HS-5 (cell line): ENCODE measurements around the gene NHLRC3.
"Not testable (repeated sequence)": the region's sequence is repeated elsewhere in the genome, so short reads cannot be mapped to it uniquely, and the experiment has no call there.

ENCODE experiments used
- DNase-seq: peaks from one replicate; pipeline ENCODE4 v3.0.0-alpha.2; 2012; ENCODE audit warnings: low read depth

NHLRC3 gene

GRCh38 chr13:39047560-39047959 is 9.3 kb downstream of the NHLRC3 start:
- no peak for DNase-seq

GRCh38 chr13:39048806-39049205 is 10.6 kb downstream of the NHLRC3 start:
- no peak for DNase-seq

GRCh38 chr13:39049274-39049673 is 11.0 kb downstream of the NHLRC3 start:
- no peak for DNase-seq

- DNase-seq = no peak
These were observed 12.9 kb downstream of the NHLRC3 start for GRCh38 chr13:39051157-39051556.

- DNase-seq = no peak
These were observed 14.7 kb downstream of the NHLRC3 start for GRCh38 chr13:39052944-39053343.

GRCh38 chr13:39054112-39054511 is 15.9 kb downstream of the NHLRC3 start:
- DNase-seq = no peak

- no peak for DNase-seq
These were observed 17.8 kb downstream of the NHLRC3 start for GRCh38 chr13:39056018-39056417.

- DNase-seq = no peak
These were observed 19.8 kb downstream of the NHLRC3 start for GRCh38 chr13:39058040-39058439.

GRCh38 chr13:39062004-39062403 is 23.7 kb downstream of the NHLRC3 start:
- DNase-seq = no peak

- no peak for DNase-seq
These were observed 34.6 kb downstream of the NHLRC3 start for GRCh38 chr13:39072842-39073241.

GRCh38 chr13:39073983-39074382 is 35.7 kb downstream of the NHLRC3 start:
- no peak for DNase-seq

- not testable (repeated sequence) for DNase-seq
These were observed 48.1 kb downstream of the NHLRC3 start for GRCh38 chr13:39086251-39086945.

GRCh38 chr13:39091586-39091985 is 53.3 kb downstream of the NHLRC3 start:
- DNase-seq = no peak

GRCh38 chr13:39095500-39095899 is 57.2 kb downstream of the NHLRC3 start:
- DNase-seq = no peak

- DNase-seq = no peak
These were observed 61.0 kb downstream of the NHLRC3 start for GRCh38 chr13:39099231-39099630.
